HEK293T (cell line): ENCODE data around the gene GRIK4.

Experiments
- BHLHE40 ChIP-seq: fragments of 450-650 bp; IDR thresholded peaks from 2 replicates; pipeline ENCODE4 v1.6.1; 2016; ENCODE audit warnings: mild to moderate bottlenecking, moderate library complexity, borderline replicate concordance
- CTBP1 ChIP-seq: fragments of 450-650 bp; IDR thresholded peaks from 2 replicates; pipeline ENCODE4 v1.6.1; 2016; ENCODE audit warnings: borderline replicate concordance
- ELF4 ChIP-seq: fragments of 450-650 bp; IDR thresholded peaks from 2 replicates; pipeline ENCODE4 v1.6.1; 2017; ENCODE audit warnings: antibody characterized with exemption
- FOXA1 ChIP-seq: fragments of 450-650 bp; IDR thresholded peaks from 2 replicates; pipeline ENCODE4 v1.6.1; 2016; ENCODE audit warnings: mild to moderate bottlenecking
- HDGF ChIP-seq: fragments of 450-650 bp; IDR thresholded peaks from 2 replicates; pipeline ENCODE4 v1.6.1; 2017; ENCODE audit warnings: antibody characterized with exemption, borderline replicate concordance
- LEF1 ChIP-seq: fragments of 450-650 bp; IDR thresholded peaks from 2 replicates; pipeline ENCODE4 v1.6.1; 2017; ENCODE audit warnings: mild to moderate bottlenecking, borderline replicate concordance
- SP1 ChIP-seq: fragments of 450-650 bp; IDR thresholded peaks from 2 replicates; pipeline ENCODE4 v1.6.1; 2017
- SUZ12 ChIP-seq: fragments of 450-650 bp; IDR thresholded peaks from 2 replicates; pipeline ENCODE4 v1.6.1; 2016; ENCODE audit warnings: mild to moderate bottlenecking
- TARDBP ChIP-seq: fragments of 450-650 bp; IDR thresholded peaks from 2 replicates; pipeline ENCODE4 v1.6.1; 2016

GRCh38 chr11:120618399-120618798 is 106.9 kb downstream of the GRIK4 start:
- TF ChIP-seq SUZ12 (no peak), TARDBP (no peak), FOXA1 (no peak), SP1 (no peak), HDGF (no peak), CTBP1 (no peak), ELF4 (no peak), BHLHE40 (no peak), LEF1 (no peak)
